OCI-LY3 (cell line): ENCODE measurements around the gene CNTN5.

Source experiments
- H2AFZ ChIP-seq: fragments of 200-600, 300-600 bp; shearing (Covaris generic); 2 replicates; pipeline ENCODE4 v1.6.0; 2014; ENCODE audit warnings: antibody characterized with exemption, low read depth, low read length
- H3K27ac ChIP-seq: fragments of 200-600, 300-600 bp; sonication (generic); 2 replicates; pipeline ENCODE4 v1.5.1; 2014; ENCODE audit warnings: mild to moderate bottlenecking, low read length, moderate library complexity, mixed read lengths
- H3K27me3 ChIP-seq: fragments of 200-600, 300-600 bp; sonication (generic); 2 replicates; pipeline ENCODE4 v1.6.1; 2014; ENCODE audit warnings: low read depth, low read length, mixed read lengths
- H3K36me3 ChIP-seq: fragments of 200-600, 300-600 bp; sonication (generic); replicated peaks from 2 replicates; pipeline ENCODE3; 2014; ENCODE audit warnings: low read depth, low read length, mixed read lengths
- H3K4me1 ChIP-seq: fragments of 300-600, 200-600 bp; sonication (generic); 2 replicates; pipeline ENCODE4 v1.6.1; 2014; ENCODE audit warnings: low read length, mixed read lengths
- H3K4me2 ChIP-seq: fragments of 200-600, 300-600 bp; sonication (generic); 2 replicates; pipeline ENCODE4 v1.6.1; 2014; ENCODE audit warnings: low read length, mixed read lengths
- H3K4me3 ChIP-seq: fragments of 300-600, 200-600 bp; sonication (generic); 2 replicates; pipeline ENCODE4 v1.5.1; 2014; ENCODE audit warnings: antibody characterized with exemption, mild to moderate bottlenecking, low read length, moderate library complexity
- H3K79me2 ChIP-seq: fragments of 300-600, 200-600 bp; shearing (Covaris generic); 2 replicates; pipeline ENCODE4 v1.6.1; 2014; ENCODE audit warnings: mild to moderate bottlenecking, low read length, mixed read lengths
- H3K9ac ChIP-seq: fragments of 300-600, 200-600 bp; shearing (Covaris generic); 2 replicates; pipeline ENCODE4 v1.6.0; 2014; ENCODE audit warnings: mild to moderate bottlenecking, low read length, moderate library complexity
- H3K9me3 ChIP-seq: fragments of 200-600, 300-600 bp; shearing (Covaris generic); 2 replicates; pipeline ENCODE4 v1.6.1; 2014; ENCODE audit warnings: low read length, mixed read lengths; ENCODE audit not compliant: insufficient read depth
- H4K20me1 ChIP-seq: fragments of 200-600, 300-600 bp; sonication (generic); 2 replicates; pipeline ENCODE4 v1.6.1; 2016; ENCODE audit warnings: low read length, mixed read lengths; ENCODE audit not compliant: insufficient read depth
- CTCF ChIP-seq: fragments of 200-600, 300-600 bp; sonication (generic); IDR thresholded peaks from 2 replicates; pipeline ENCODE4 v1.5.1; 2014; ENCODE audit warnings: antibody characterized with exemption, low read length, low read depth
- EZH2phosphoT487 ChIP-seq: fragments of 200-600 bp; shearing (Covaris generic); IDR thresholded peaks from 2 replicates; pipeline ENCODE4 v1.6.1; 2018; ENCODE audit warnings: antibody characterized with exemption, mixed run types, low read depth

The CNTN5 gene

GRCh38 chr11:100105982-100106358 lies 1085.2 kb downstream of the CNTN5 start:
- TF ChIP-seq CTCF (no peak), EZH2phosphoT487 (no peak)

GRCh38 chr11:100119176-100119575 lies 1098.4 kb downstream of the CNTN5 start:
- Histone ChIP-seq H3K36me3 (no peaks in the 10 kb centered on the region), H3K9ac (no peak overlapping the region), H3K27me3 (no peaks in the 10 kb centered on the region), H3K9me3 (no peaks in the 10 kb centered on the region), H3K79me2 (no peaks in the 10 kb centered on the region), H3K27ac (no peak overlapping the region), H3K4me2 (no peak overlapping the region), H2AFZ (no peak overlapping the region), H3K4me3 (no peak overlapping the region), H4K20me1 (no peaks in the 10 kb centered on the region), H3K4me1 (no peaks in the 10 kb centered on the region)
- TF ChIP-seq EZH2phosphoT487 (no peak), CTCF (no peak)

More at GRCh38 chr11:100105982-100106358, 1085.2 kb downstream of the CNTN5 start:
- Histone ChIP-seq H2AFZ (no peak overlapping the region), H3K9ac (no peak overlapping the region), H3K27ac (no peak overlapping the region), H3K4me1 (peaks cover 8% of the 10 kb centered on the region), H4K20me1 (no peaks in the 10 kb centered on the region), H3K9me3 (no peaks in the 10 kb centered on the region), H3K4me2 (no peak overlapping the region), H3K27me3 (no peaks in the 10 kb centered on the region), H3K4me3 (no peak overlapping the region), H3K36me3 (no peaks in the 10 kb centered on the region), H3K79me2 (no peaks in the 10 kb centered on the region)

GRCh38 chr11:100133114-100133513 lies 1112.4 kb downstream of the CNTN5 start:
- Histone ChIP-seq H3K4me3 (no peak overlapping the region), H3K27ac (no peak overlapping the region), H4K20me1 (no peaks in the 10 kb centered on the region), H3K4me1 (no peaks in the 10 kb centered on the region), H3K9me3 (no peaks in the 10 kb centered on the region), H3K9ac (no peak overlapping the region), H3K27me3 (no peaks in the 10 kb centered on the region), H3K36me3 (no peaks in the 10 kb centered on the region), H2AFZ (no peak overlapping the region), H3K79me2 (no peaks in the 10 kb centered on the region), H3K4me2 (no peak overlapping the region)
- TF ChIP-seq CTCF (no peak), EZH2phosphoT487 (no peak)

GRCh38 chr11:100141201-100141600 lies 1120.5 kb downstream of the CNTN5 start:
- TF ChIP-seq CTCF (no peak), EZH2phosphoT487 (no peak)
- no peak overlapping the region for H3K9ac ChIP-seq
- no peak overlapping the region for H2AFZ ChIP-seq
- H3K27ac ChIP-seq: no peak overlapping the region
- H3K4me3 ChIP-seq: no peak overlapping the region
- H3K4me2 ChIP-seq: no peak overlapping the region
- H4K20me1 ChIP-seq: no peaks in the 10 kb centered on the region
- no peaks in the 10 kb centered on the region for H3K36me3 ChIP-seq
- H3K27me3 ChIP-seq: no peaks in the 10 kb centered on the region
- no peaks in the 10 kb centered on the region for H3K9me3 ChIP-seq
- H3K79me2 ChIP-seq: no peaks in the 10 kb centered on the region
- peaks cover 6% of the 10 kb centered on the region for H3K4me1 ChIP-seq
